Adipose tissue (tissue), 3 donors: ENCODE results near the gene MAN2A2. TPM values are rescaled to one million over a fixed set of nuclear protein-coding genes. Genes with fewer than 3 reads are reported as not detected.

Experiments used
- H3K27ac ChIP-seq: one replicate; pipeline ENCODE4 v1.5.1; 2013; ENCODE audit warnings: low read depth, low read length
- WGBS, 3 donors: extraction: QIAGEN DNeasy Blood & Tissue Kit; methylation state at CpG; one replicate each; pipeline ENCODE4 v1.1.7; 2013; 5-methylcytosine and 5-hydroxymethylcytosine counted together
- polyA plus RNA-seq, 3 donors: library from polyadenylated mRNA; stranded (reverse); fragments of 200-250 nt; gene quantifications; one replicate each; pipeline ENCODE4 v1.2.3, GENCODE V29; 2013
- donor health status: healthy with polysubstance abuse.
- donor health status: Bipolar disorder and iron deficiency.
- donor health status: healthy.

The MAN2A2 gene
- polyA plus RNA-seq, 3 donors = 49.5 to 68.3 (median 50.2) TPM

DNA sequence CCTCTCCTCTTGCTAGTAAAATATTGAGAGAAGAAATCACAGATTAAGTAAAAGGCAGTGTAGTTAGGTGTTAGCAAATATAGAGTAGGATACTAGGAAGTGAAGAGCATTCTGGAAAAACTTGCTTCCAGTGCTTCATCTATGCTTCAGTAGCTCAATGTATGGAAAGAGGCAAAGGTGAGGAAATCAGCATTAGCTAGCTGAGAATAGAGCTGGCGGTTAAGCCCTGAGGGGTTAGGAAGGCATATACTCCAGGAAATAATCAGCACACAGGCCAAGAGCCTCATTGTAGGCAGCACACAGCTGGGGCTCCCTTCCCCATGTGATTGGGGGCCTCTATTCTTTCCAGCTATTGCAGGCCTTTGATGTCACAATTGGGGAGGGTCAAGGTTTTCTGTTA is 65.3 kb downstream of the MAN2A2 start:
- no peak overlapping the region for H3K27ac ChIP-seq
- 88 to 95% (median 91%) methylated on average over 1 of the region's 1 CpG for WGBS, 3 donors

GRCh38 chr15:90970274-90970673 is 67.2 kb downstream of the MAN2A2 start:
- H3K27ac ChIP-seq = no peak overlapping the region
- 92 to 97% (median 93%) methylated on average over 7 of the region's 7 CpGs for WGBS, 3 donors

DNA sequence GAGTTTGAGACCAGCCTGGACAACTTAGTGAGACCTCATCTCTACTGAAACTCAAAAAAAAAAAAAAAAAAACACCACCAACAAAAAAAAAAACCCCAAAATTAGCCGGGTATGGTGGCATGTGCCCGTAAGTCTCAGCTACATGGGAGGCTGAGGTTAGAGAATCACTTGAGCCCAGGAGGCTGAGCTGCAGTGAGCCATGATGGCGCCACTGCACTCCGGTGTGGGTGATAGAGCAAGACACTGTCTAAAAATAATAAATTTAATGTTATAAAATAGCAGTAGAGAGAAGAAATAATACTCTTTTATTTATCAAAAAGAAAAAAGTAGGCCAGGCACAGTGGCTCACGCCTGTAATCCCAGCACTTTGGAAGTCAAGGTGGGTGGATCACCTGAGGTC is 69.0 kb downstream of the MAN2A2 start:
- WGBS, 3 donors = 95 to 98% (median 97%) methylated on average over 5 of the region's 5 CpGs
- H3K27ac ChIP-seq = no peak overlapping the region

Other genes with a start within 250 kb of the MAN2A2 start
- gene BLM, start 186.0 kb upstream of the MAN2A2 start, polyA plus RNA-seq = 1 to 10 TPM in 1 of 3 donors, under 1 TPM in 2; 0.62 to 5.2 (median 0.97) TPM
- 10 to 100 TPM; 57.0 to 93.0 (median 87.1) TPM for gene FURIN, start 34.7 kb upstream of the MAN2A2 start, polyA plus RNA-seq
- gene FES, start 18.8 kb upstream of the MAN2A2 start, polyA plus RNA-seq = 10 to 100 TPM; 10.4 to 49.3 (median 42.4) TPM
- gene HDDC3, start 29.2 kb downstream of the MAN2A2 start, polyA plus RNA-seq = 10 to 100 TPM; 13.2 to 22.2 (median 20.5) TPM
- gene UNC45A, start 32.0 kb downstream of the MAN2A2 start, polyA plus RNA-seq = 10 to 100 TPM; 35.3 to 50.6 (median 41.7) TPM
- 1 to 10 TPM; 4.8 to 7.9 (median 6.2) TPM for gene RCCD1, start 51.6 kb downstream of the MAN2A2 start, polyA plus RNA-seq
- gene PRC1, start 91.2 kb downstream of the MAN2A2 start, polyA plus RNA-seq = 1 to 10 TPM; 2.1 to 4.2 (median 3.8) TPM
- 1 to 10 TPM; 5.7 to 9.0 (median 8.3) TPM for gene VPS33B, start 119.3 kb downstream of the MAN2A2 start, polyA plus RNA-seq
- gene SV2B, start 197.0 kb downstream of the MAN2A2 start, polyA plus RNA-seq = 1 to 10 TPM in 2 of 3 donors, under 1 TPM in 1; 0.56 to 2.1 (median 2.0) TPM